ENCODE results near the gene CRTC3. TPM values are rescaled to one million over a fixed set of nuclear protein-coding genes. Genes with fewer than 3 reads are reported as not detected.

The CRTC3 gene
- total RNA-seq, 1 experiment from 2014 or later, result 3.9 TPM

- Histone ChIP-seq H3T11ph (ENCODE audit: low read length) (no peak overlapping the region), H4K20me1 (ENCODE audit: control insufficient read depth, insufficient read depth, insufficient read length) (no peaks in the 10 kb centered on the region), H3K27me3 (ENCODE audit: insufficient read depth, low read length) (no peaks in the 10 kb centered on the region), H2BK12ac (ENCODE audit: insufficient read length, low read depth, low read length) (no peak overlapping the region), H2BK120ac (ENCODE audit: low read depth, low read length, poor library complexity, severe bottlenecking) (no peak overlapping the region), H3K18ac (ENCODE audit: insufficient read length, low read depth, low read length) (no peak overlapping the region), H3K79me2 (ENCODE audit: insufficient read depth, low read length) (no peaks in the 10 kb centered on the region), H3K56ac (ENCODE audit: insufficient read length, low read depth, low read length) (no peak overlapping the region), H2BK5ac (ENCODE audit: insufficient read length, low read length) (no peak overlapping the region), H3K14ac (ENCODE audit: insufficient read depth, low read length) (no peak overlapping the region), H3K9me3 (ENCODE audit: control insufficient read depth, low read depth, low read length) (no peaks in the 10 kb centered on the region), H3K4me1 (ENCODE audit: insufficient read depth, low read length) (no peaks in the 10 kb centered on the region), H2AK5ac (ENCODE audit: insufficient read length, low read length) (no peak overlapping the region), H3K9ac (ENCODE audit: extremely low read depth, insufficient read length, low read length) (no peak overlapping the region), H2BK15ac (ENCODE audit: low read depth, low read length) (no peak overlapping the region), H2BK20ac (ENCODE audit: low read depth, low read length, poor library complexity, severe bottlenecking) (no peak overlapping the region), H3K4ac (ENCODE audit: low read depth, low read length) (no peak overlapping the region), H2AFZ (ENCODE audit: low read length) (no peak overlapping the region), H3K79me1 (ENCODE audit: insufficient read depth, low read depth, low read length, poor library complexity, severe bottlenecking) (no peaks in the 10 kb centered on the region), H3K23me2 (ENCODE audit: insufficient read length, low read depth, low read length, poor library complexity, severe bottlenecking) (no peaks in the 10 kb centered on the region), H3K4me2 (ENCODE audit: insufficient read depth, insufficient read length, low read length) (no peak overlapping the region), H3K23ac (ENCODE audit: insufficient read length, low read depth, low read length) (no peak overlapping the region), H4K5ac (ENCODE audit: insufficient read length, low read depth, low read length) (no peak overlapping the region), H3K27ac (ENCODE audit: insufficient read length, low read depth, low read length) (no peak overlapping the region), H4K91ac (ENCODE audit: insufficient read length, low read depth, low read length) (no peak overlapping the region), H4K8ac (replicated peaks; ENCODE audit: insufficient read length, low read depth, low read length) (no peak overlapping the region)
- Mint-ChIP-seq H3K36me3 (ENCODE audit: insufficient read depth in 1 of 3, low read depth in 3 of 3) (no peaks in the 10 kb centered on the region), H3K27me3 (ENCODE audit: low read depth) (no peaks in the 10 kb centered on the region; the same call in none of the 2 replicates), H3K9me3 (no peaks in the 10 kb centered on the region), H3K4me1 (peaks cover 6 to 7% of the 10 kb centered on the region in 2 experiments; a peak in 3 of 4 replicates), H3K27ac (no peak overlapping the region), H3K4me3 (no peak overlapping the region)
- TF ChIP-seq, protein P1, sequence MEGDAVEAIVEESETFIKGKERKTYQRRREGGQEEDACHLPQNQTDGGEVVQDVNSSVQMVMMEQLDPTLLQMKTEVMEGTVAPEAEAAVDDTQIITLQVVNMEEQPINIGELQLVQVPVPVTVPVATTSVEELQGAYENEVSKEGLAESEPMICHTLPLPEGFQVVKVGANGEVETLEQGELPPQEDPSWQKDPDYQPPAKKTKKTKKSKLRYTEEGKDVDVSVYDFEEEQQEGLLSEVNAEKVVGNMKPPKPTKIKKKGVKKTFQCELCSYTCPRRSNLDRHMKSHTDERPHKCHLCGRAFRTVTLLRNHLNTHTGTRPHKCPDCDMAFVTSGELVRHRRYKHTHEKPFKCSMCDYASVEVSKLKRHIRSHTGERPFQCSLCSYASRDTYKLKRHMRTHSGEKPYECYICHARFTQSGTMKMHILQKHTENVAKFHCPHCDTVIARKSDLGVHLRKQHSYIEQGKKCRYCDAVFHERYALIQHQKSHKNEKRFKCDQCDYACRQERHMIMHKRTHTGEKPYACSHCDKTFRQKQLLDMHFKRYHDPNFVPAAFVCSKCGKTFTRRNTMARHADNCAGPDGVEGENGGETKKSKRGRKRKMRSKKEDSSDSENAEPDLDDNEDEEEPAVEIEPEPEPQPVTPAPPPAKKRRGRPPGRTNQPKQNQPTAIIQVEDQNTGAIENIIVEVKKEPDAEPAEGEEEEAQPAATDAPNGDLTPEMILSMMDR (conservative IDR thresholded peaks at IDR 0.05), result no peak
- WGBS (ENCODE audit: extremely low coverage, insufficient read length, low lambda C conversion rate), result no CpG with 5 or more reads among the region's 10 CpGs
- DNase-seq, result no peak
Measured at GRCh38 chr15:90683371-90683770, 153.6 kb downstream of the CRTC3 start.
